ENCODE data around the gene MAP2.
"Not testable (repeated sequence)": the region's sequence is repeated elsewhere in the genome, so short reads cannot be mapped to it uniquely, and the experiment has no call there.

The MAP2 gene

GRCh38 chr2:209593930-209594329 is 170.1 kb downstream of the MAP2 start:
- no peak overlapping the region for H3K4me3 ChIP-seq (ENCODE audit: low read depth, low read length)
- TF ChIP-seq CTCF (IDR thresholded peaks at IDR 0.05; ENCODE audit: control insufficient read depth, extremely low read depth, insufficient read depth), result no peak
- no peak for DNase-seq (ENCODE audit: low read depth)

GRCh38 chr2:209596262-209596661 is 172.4 kb downstream of the MAP2 start:
- no peak for TF ChIP-seq CTCF (IDR thresholded peaks at IDR 0.05; ENCODE audit: control insufficient read depth, extremely low read depth, insufficient read depth)
- DNase-seq (ENCODE audit: low read depth), result no peak
- H3K4me3 ChIP-seq (ENCODE audit: low read depth, low read length), result no peak overlapping the region

- not testable (repeated sequence) for DNase-seq (ENCODE audit: low read depth); H3K4me3 ChIP-seq (ENCODE audit: low read depth, low read length)
Observed at GRCh38 chr2:209598227-209598626, 174.4 kb downstream of the MAP2 start.

GRCh38 chr2:209600341-209601171 is 176.7 kb downstream of the MAP2 start:
- TF ChIP-seq CTCF (IDR thresholded peaks at IDR 0.05; ENCODE audit: control insufficient read depth, extremely low read depth, insufficient read depth), result no peak
- no peak overlapping the region for H3K4me3 ChIP-seq (ENCODE audit: low read depth, low read length)
- no peak for DNase-seq (ENCODE audit: low read depth)

- TF ChIP-seq CTCF (IDR thresholded peaks at IDR 0.05; ENCODE audit: control insufficient read depth, extremely low read depth, insufficient read depth), result no peak
- no peak for DNase-seq (ENCODE audit: low read depth)
- no peak overlapping the region for H3K4me3 ChIP-seq (ENCODE audit: low read depth, low read length)
Observed at GRCh38 chr2:209601497-209601896, 177.7 kb downstream of the MAP2 start.

GRCh38 chr2:209602259-209602658 is 178.4 kb downstream of the MAP2 start:
- no peak for DNase-seq (ENCODE audit: low read depth)
- TF ChIP-seq CTCF (IDR thresholded peaks at IDR 0.05; ENCODE audit: control insufficient read depth, extremely low read depth, insufficient read depth), result no peak
- no peak overlapping the region for H3K4me3 ChIP-seq (ENCODE audit: low read depth, low read length)

GRCh38 chr2:209609531-209609930 is 185.7 kb downstream of the MAP2 start:
- no peak for TF ChIP-seq CTCF (IDR thresholded peaks at IDR 0.05; ENCODE audit: control insufficient read depth, extremely low read depth, insufficient read depth)
- DNase-seq (ENCODE audit: low read depth), result no peak
- H3K4me3 ChIP-seq (ENCODE audit: low read depth, low read length), result no peak overlapping the region
